Measurements from ENCODE around the gene SPRR5. TPM values are rescaled to one million over a fixed set of nuclear protein-coding genes. Genes with fewer than 3 reads are reported as not detected.

The SPRR5 gene
- total and polyA plus RNA-seq, 12 donors = not detected

- Histone ChIP-seq H3K27ac (no peak overlapping the region), H3K4me3 (no peak overlapping the region), H3K9me3 (no peaks in the 10 kb centered on the region), H3K36me3 (no peaks in the 10 kb centered on the region), H3K27me3 (peaks cover 0 to 24% (median 4%) of the 10 kb centered on the region in 7 donors), H3K4me1 (no peaks in the 10 kb centered on the region)
- TF ChIP-seq, protein P1, sequence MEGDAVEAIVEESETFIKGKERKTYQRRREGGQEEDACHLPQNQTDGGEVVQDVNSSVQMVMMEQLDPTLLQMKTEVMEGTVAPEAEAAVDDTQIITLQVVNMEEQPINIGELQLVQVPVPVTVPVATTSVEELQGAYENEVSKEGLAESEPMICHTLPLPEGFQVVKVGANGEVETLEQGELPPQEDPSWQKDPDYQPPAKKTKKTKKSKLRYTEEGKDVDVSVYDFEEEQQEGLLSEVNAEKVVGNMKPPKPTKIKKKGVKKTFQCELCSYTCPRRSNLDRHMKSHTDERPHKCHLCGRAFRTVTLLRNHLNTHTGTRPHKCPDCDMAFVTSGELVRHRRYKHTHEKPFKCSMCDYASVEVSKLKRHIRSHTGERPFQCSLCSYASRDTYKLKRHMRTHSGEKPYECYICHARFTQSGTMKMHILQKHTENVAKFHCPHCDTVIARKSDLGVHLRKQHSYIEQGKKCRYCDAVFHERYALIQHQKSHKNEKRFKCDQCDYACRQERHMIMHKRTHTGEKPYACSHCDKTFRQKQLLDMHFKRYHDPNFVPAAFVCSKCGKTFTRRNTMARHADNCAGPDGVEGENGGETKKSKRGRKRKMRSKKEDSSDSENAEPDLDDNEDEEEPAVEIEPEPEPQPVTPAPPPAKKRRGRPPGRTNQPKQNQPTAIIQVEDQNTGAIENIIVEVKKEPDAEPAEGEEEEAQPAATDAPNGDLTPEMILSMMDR (IDR thresholded peaks at IDR 0.05) = no peak
- intact Hi-C loops (cut with DNase I) = no loop called here
- no peak for ATAC-seq
- no peak for DNase-seq
- 38 to 58% methylated on average over 4 of the region's 4 CpGs for WGBS, 2 donors
Observed at GRCh38 chr1:152902636-152903035, 44.4 kb upstream of the SPRR5 start.

DNA sequence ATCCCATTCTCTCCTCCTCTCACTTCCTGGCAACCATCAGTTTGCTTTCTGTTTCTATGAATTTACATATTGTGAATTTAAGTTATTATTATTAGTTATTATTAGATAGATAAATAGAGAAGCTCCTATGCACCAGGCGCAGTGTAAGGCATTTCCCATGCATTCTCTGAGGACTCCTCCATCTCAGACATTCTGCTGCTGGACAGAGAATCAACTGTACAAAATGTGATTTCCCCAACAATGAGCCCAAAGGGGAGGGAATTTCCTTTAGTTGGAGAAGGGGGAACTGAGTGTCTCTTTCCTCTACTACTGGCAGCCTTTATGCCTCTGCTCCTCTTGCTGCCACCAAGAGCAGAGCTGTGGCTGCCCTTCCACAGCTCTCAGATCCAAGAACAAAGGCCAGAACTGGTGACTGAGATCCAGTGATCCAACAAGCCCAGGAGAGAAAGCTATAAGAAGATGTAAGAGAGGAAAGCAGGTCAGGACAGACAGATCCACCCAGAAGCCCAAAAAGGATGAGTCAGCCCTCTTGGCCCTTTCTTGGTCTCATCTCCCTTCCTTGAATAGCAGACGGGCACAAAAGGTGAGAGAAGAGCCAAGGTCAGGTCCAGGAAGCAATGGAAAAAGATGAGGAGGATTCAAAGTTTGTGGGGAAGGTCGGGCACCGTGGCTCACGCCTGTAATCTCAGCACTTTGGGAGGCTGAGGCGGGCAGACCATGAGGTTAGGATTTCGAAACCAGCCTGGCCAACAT is 42.1 kb upstream of the SPRR5 start:
- intact Hi-C loops (cut with DNase I) = no loop called here

DNA sequence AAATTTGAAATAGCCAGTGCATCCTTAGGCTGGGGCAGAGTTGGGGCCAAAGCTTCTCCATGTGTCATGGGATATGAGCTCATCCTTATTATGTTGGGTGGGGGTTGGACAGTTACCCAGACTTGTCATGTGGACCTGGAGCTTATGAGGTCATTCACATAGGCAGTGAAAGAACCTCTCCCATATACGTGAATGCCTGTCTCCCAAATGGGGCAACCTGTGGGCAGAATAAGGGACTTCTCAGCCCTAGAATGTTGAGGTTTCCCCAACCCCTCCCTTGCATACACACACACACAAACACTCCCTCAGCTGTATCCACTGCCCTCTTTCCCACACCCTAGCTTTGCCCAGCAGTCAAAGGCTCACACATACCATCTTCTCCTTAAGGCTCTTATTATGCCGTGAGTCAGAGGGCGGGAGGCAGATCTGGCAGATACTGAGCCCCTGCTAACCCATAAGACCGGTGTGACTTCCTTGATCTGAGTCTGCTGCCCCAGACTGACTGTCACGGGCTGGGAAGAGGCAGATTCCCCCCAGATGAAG is 40.9 kb upstream of the SPRR5 start:
- H3K4me1 ChIP-seq = no peaks in the 10 kb centered on the region
- no peaks in the 10 kb centered on the region for H3K9me3 ChIP-seq
- WGBS, 2 donors = 32 to 43% methylated on average over 5 of the region's 5 CpGs
- DNase-seq (no peak), ATAC-seq (no peak)
- no peak overlapping the region for H3K4me3 ChIP-seq
- H3K27me3 ChIP-seq = peaks cover 0 to 34% (median 4%) of the 10 kb centered on the region in 7 donors
- intact Hi-C loops (cut with DNase I) = no loop called here
- H3K27ac ChIP-seq = no peak overlapping the region
- TF ChIP-seq, protein P1 (IDR thresholded peaks at IDR 0.05) = no peak
- H3K36me3 ChIP-seq = no peaks in the 10 kb centered on the region

More for the DNA sequence above, 42.1 kb upstream of the SPRR5 start:
- no peak overlapping the region for H3K27ac ChIP-seq
- DNase-seq = no peak
- no peaks in the 10 kb centered on the region for H3K9me3 ChIP-seq
- peaks cover 0 to 34% (median 4%) of the 10 kb centered on the region in 7 donors for H3K27me3 ChIP-seq
- no peaks in the 10 kb centered on the region for H3K4me1 ChIP-seq
- TF ChIP-seq, protein P1 (IDR thresholded peaks at IDR 0.05) = no peak
- ATAC-seq = no peak
- no peaks in the 10 kb centered on the region for H3K36me3 ChIP-seq
- WGBS, 2 donors = 75 to 76% methylated on average over 7 of the region's 7 CpGs
- H3K4me3 ChIP-seq = no peak overlapping the region

DNA sequence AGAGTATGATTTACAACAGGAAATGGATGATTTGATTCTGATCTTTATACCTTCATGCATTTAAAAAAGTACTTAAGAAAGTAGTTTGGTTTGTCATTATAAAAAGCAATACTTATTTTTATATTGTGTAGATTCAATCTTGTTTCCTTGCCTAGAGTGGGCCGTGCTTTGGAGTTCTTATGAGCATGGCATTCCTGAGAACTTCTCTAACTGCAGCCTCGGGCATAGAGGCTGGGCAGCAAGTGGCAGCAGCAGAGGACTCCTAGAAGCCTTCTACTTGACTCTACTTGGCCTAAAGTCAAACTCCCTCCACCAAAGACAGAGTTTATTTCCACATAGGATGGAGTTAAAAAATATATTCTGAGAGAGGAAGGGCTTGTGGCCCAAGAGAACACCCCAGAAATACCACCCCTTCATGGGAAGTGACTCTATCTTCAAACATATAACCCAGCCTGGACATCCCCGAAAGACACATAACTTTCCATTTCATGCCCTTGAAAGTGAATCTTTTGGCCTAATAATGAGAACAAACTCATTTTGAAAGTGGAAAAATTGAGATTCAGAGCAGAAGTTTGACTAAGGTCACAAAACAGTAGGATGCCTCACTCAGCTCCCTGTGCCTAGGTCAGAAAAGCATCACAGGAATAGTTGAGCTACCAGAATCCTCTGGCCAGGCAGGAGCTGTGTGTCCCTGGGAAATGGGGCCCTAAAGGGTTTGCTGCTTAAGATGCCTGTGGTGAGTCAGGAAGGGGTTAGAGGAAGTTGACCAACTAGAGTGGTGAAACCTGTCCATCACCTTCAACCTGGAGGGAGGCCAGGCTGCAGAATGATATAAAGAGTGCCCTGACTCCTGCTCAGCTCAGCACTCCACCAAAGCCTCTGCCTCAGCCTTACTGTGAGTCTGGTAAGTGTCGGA is 39.1 kb upstream of the SPRR5 start, which contains the start of gene IVL:
TSS of gene IVL (plus strand) at position 861 of the 916 bp plus-strand sequence. CDS start 1,252 bp downstream, outside the sequence.
- Histone ChIP-seq H3K36me3 (no peaks in the 10 kb centered on the region), H3K4me1 (no peaks in the 10 kb centered on the region), H3K27ac (no peak within 1 kb of the TSS), H3K9me3 (no peaks in the 10 kb centered on the region), H3K4me3 (no peak within 1 kb of the TSS), H3K27me3 (peaks cover 0 to 30% (median 1%) of the 10 kb centered on the region in 7 donors)
- DNase-seq = no peak
- TF ChIP-seq, protein P1 (IDR thresholded peaks at IDR 0.05) = no peak
- WGBS, 2 donors = 73 to 77% methylated on average over 4 of the region's 4 CpGs
- intact Hi-C loops (cut with DNase I) = no loop called here
- no peak for ATAC-seq
